GM18873 (cell line): ENCODE results near the gene VCP.

Source experiments
- ATAC-seq: cut with Tn5 transposase; IDR thresholded peaks from one replicate; pipeline ENCODE4 v1.9.1; 2021; ENCODE audit warnings: mild to moderate bottlenecking, moderate library complexity, moderate number of reproducible peaks; ENCODE audit not compliant: unreplicated experiment, low FRiP score

The VCP gene

DNA sequence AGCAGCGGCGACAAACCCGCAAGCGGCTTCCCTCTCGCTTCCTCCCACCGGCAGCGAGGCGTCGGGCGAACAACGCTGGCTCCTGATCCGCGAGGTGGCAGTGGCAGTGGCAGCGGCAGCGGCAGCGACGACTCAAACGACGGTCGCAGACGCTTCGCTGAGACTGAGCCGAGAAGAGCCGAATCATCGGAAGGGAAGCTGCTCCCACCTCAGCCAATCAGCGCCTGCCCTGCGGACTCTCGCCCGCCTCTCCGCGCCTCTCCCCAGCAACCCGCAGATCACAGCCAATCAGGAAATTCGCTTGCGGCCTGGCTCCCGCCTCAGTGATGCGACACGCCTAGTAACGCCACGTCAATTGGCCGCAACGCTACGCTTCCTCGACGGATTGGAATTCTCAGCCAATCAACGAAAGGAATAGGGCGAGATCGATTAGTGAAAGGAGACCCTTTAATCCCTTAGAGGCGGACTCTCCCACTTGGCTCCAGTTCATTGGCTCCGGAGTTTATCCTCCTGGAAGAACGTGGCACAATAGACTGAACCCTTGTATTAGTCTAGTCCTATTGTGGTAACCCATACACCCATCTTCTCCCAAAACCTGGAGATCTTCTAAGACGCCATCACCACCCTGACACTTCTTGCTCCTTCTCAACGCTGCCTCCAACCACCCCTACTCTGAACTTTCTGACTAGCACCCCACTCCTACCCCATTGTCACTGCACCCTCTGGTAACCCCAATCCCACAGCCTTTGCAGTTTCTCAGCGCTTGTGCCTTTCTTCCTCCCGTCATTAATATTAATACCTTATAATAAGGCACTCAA lies at the start of gene VCP:
VCP (minus strand) TSS at position 165 of the 818 bp plus-strand sequence. CDS start 272 bp downstream, outside the sequence.
- ATAC-seq = peak; percentile 91

DNA sequence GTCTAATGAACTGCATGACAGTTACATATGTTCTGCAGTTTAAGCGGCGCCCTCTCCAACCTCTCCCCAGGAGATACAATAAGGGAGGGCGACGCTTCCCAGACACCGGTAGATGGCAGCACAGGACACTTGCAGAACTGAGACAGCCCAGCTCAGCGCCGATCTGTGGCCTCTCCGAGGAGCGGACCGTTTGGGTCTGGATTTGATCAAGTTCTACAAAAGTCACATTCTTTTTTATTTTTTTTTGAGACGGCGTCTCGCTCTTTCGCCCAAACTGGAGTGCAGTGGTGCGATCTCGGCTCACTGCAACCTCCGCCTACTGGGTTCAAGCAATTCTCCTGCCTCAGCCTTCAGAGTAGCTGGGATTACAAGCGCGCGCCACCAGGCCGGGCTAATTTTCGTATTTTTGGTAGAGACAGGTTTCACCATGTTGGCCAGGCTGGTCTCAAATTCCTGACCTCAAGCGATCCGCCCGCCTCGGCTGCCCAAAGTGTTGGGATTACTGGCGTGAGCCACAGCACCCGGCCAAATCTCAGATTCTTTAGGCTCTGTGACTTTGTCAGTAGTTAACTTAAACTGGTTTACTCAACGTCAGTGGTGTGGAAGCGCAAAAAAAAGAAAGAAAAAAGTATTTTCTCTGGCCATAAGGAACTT lies 44.6 kb upstream of the VCP start:
- peak; percentile 36 for ATAC-seq

DNA sequence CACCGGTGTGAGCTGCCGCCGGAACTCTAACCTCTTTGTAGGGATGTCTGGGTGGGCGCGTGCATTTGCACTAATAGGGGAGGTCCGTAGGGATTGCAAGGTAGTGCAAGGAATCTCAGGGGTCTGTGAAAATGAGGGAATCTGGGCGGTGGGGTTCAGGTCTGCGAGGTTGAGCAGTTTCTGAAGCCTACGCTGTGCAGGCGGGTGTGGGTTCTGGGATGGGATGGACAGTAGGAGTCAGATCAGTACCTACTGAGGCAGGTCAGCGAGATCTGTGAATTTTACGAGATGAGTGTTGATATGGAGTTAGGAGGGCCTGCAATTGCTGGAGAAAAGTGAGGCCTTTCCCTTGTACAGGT lies 44.1 kb upstream of the VCP start:
- ATAC-seq = peak; percentile 7

DNA sequence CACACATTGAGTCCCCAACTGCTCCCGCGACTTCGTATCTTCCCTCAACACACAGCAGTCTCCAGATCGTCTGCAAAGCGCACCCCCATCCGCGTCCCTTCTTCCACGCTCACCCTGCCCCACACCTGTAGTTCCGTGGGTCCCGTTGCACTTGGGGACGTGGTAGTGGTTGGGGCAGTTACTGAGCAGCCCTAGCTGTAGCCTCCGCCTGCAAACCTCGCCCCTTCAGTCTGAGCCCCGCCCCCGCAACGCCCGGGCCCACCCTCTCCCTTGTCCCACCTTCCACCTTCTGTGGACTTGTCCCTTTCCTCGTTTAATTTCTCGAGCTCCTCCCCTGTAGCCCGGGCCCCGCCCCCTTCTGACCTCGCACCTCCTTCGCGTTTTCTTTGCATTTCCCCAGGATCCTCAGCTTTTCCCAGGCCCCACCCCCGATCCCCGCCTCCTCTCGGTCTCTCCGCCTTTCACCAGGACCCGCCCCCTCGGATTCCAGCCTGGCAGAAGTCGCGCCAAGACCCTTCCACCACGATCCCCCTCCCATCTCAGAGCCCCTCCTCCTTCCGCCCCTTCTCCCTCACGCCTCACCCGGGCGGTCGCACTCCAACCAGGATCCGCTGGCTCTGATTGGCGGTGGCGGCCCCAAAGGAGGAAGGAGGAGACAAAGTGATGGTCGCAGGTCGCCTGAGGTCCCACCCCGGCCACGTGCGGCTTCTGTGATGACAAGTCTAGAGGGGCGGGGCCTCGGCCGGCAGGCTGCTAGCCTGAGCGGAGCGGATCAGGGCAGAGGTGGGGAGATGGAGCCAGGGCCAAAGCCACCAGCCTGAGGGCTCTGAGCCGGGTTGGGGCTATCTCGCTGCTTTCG lies 43.5 kb upstream of the VCP start, which contains the start of gene ATOSB:
ATOSB (minus strand) TSS at position 183 of the 859 bp plus-strand sequence. CDS start 7,588 bp downstream, outside the sequence.
- ATAC-seq = peak; percentile 47

DNA sequence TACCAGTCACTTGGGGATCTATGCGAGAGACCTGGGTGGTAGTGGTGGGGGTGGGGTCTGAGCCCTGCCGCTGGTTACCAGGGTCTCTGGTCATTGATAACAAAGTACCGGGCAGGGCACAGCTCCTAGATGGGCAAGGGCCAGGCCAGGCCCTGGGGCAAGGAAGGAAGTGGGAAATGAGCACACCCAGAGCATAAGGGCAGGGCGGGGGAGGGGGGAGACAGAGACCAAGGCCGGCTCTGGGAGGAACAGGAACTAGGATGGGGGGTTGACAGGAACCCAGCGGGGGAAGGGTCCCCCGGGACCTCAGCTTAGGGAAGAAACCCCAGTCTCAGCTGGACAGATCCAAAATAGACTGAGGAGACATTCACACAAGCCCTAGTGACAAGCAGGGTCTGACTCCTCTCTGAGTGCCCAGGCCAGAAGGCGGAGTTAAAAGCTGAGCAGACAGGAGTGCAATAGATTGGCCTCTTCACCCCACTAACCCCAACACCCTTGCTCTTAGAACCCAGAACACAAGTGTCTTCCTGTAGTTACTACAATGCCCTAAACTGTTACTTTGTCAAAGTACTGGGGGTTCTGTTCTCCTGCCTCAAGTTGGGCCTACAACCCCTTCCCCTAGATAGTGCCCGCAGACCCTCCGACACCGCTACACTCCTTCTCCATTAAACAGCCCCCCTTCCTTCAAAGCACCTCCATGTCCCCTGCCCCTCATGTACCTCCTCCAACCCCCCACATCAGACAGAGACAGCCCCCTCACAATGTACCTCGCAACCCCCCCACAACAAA lies 42.6 kb upstream of the VCP start:
- ATAC-seq = no peak

DNA sequence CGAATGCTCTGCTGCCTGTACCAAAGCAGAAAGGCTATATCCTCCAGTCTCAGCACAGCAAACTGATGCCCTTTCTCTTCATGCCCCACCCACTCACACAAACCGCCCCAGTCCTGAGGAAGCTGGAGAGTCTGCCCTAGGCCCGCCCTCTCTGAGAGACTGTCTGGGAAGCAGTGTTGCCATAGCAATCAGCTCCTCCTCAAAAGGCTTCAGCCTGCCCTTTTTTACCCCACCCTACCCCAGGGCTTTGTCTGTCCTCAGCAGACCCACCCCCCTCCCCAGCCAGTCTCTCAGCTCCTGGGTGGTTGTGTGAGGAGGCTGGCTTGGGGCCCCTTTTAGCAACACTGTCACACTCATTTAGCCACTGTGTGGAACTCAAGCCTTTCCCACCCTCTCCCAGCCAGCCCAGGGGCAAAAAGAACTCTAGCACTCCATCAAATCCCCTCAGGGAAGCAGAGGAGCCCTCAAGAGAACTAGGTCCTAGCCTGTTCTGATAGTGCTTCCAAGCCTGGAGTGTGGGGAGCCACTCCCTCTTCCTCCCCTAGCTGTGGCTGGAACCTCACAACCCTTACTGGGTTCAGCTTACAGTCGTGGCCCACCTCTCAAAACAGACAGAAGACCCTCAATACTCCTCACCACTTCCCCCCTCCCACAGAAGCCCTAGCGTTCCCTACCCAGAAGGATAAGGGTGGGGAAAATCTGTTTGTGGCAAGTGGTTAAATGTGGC lies 41.9 kb upstream of the VCP start:
- ATAC-seq = no peak

DNA sequence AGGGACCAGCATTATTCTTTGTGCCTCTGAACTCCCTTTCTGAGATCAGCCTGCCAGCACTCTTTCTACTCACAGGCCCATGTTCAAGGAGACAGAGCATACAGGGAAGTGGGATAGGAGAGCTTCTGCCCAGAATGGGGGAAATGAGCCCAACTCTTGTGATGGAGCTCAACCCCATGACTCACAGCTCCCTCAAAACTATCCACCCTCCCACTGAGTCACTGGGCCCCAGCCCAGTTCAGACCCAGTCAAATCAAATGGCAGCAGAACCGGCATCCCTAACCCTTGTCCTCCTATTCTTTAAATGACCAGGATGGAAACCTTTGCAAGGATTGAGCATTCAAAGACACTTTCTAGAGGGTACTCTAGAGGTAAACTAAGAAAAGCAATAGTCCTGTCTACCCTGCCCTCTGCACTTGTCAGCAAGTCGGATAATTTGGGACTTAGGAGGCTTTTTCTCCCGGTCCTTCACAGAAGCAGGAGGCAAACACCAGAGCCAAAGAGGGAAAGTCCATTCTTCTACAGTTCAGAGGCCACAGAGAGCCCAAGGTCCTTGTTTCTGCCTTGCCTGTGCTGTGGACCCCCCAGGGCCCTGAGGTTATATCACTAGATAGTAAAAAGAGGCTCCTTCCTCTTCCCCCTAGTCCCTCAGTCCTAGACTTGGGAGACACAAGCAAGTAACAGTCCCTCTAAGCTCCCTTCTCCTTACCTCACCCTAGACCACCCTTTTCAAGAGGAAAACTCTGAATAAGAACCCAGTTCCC lies 40.0 kb upstream of the VCP start:
- no peak for ATAC-seq

DNA sequence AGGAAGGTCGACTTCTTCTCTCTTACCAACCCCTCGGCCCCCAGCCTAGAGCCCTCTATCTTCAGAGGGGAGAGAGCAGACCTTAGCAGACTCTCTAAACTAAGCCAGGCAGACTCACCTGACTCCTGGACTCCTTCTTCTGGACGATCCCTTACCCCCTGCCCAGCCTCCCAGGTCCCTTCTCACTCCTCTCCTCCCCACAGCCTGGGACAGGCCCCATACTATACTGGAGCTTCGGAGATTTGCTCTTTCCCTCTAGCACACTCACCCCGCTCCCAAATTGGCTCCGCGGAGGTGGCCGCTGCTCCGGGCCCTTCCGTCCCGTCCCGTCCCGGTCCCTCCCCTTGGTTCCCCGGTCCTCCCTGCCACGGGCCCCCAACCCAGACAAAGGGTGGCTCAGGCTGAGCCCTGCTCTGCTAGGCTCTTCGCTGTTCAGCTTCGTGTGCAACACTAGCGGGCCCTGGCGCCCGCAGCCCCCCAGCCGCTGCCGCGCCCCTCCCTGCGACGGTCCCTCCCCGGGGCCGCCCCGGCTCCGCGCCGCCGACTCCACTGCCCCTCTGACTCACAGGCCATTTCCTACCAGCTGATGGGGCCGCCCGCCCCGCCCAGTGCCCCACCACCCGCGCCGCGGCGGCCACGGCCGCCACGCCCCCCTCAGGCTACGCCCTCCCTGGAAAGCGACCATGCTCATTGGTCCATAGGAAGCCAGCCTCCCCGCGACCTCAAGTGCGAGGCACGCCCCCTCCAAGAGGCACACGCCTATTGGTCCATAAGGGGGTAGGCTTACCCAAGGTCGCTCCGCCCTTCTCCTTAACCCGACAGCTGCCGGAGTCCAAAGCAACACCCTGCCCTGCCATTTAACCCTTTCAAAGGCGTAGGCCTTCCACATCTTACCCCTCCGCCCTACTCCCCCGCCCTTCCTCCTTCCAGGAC lies 38.8 kb upstream of the VCP start:
- peak; percentile 68 for ATAC-seq

DNA sequence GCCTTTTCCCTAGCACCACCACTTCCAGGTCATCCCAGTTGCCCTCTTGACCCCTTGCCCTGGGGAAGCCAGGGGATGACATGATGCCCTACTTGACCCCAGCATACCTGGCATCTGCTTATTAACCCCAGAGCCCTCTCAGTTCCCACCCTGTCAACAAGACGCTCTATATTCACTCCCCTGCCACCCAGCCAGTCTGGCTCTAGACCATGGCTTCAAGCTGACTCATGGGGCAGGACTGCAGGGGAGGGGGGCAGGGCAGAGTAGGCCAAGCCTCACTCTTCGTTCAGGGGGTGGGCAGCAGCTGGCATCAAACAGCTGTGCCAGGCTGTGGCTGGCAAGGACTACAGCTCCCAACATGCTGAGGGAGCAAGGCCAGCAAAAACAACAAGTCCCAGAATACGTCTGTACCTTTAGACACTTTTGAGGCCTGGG lies 37.9 kb upstream of the VCP start:
- ATAC-seq = no peak

DNA sequence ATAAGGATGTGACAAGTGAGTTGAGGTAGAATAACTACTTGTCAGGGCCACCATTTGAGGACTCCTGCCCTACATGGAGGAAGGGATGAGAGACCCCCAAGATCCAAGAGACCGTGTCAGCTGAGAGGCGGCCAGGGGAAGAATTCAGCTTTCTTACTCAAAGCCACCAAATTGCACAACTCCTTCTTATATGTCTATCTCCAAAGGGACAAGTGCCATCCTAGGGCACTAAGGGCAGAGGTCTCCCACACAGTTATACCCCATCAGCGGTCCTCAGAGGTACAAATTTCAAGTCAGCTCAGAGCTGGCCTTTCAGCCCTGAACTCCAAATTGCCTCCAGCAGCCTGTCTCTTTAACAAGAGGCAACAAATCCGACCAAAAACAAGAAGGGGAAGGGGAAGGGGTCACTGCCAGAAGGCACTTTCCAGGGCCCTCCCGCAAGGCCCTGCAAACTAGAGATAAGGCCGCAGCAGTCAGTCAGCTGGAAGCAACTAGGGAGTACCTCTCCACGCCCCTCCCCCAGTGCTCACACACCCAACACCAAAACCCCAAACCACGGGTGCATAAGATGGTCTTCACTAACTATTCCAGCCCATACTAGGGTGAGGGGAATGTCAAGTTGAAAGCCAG lies 36.6 kb upstream of the VCP start:
- no peak for ATAC-seq

DNA sequence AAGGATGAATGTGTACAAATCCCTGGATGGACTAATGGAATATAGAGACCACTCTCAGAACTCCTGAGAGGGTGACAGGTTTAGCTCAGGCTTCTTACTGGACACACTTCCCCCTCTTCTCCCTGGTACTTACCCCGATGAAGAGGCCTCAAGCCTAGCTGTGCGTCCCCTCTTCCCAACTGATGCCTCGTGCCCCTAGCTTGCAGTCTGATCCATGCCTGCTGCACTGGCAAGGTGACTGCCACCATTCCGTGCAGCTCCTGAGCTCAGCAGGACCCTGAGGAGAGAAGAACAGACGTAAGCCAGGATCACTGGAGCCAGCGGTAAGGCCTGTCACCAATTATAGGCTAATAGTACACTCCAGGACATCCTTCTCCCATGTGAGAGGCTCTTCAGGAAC lies 36.0 kb upstream of the VCP start:
- no peak for ATAC-seq

DNA sequence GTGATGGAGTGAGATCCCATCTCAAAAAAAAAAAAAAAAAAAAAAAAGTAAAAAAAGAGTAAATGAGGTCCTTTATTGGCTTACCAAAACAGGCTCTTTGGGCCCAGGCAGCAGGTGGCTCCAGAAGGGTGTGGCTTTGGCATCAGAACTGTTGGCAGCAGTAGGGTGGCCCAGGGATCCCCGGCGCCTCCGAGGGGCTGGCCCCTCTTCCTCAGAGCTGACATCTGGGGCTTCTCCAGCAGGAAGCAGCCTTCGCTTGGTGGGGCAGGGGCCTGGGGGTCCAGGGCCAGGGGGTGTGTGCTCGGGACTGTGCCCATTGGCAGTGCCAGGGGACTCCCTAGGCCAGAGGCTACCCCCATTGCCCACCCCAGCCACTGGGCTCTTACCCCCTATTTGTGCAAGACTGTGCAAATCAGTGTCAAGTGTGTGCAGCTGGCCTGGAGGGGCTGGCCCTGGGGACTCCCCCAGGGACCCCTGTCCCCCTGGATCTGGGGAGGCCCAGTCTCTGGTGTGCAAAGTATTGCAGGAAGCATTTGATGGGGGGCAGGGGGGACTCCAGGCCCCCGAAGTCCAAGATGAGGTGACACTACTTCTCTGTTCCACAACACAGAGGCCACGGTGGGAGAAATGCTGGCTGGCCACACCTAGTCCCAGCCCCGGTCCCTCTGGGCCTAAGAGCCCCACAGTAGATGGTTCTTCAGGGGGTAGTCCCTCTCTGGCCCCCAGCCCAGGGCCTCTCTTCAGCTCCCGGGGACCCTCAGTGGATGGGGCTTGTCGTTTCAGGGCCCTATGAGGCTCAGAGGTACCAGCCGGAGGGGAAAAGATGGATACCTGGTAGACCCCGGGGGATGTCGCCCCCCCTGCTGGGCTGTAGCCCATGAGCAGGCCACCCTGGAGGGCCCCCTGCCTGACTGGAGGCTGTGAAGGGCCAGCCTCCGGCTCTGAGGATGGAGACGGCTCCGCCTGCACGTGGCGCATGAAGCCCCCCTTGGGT lies 35.2 kb upstream of the VCP start:
- ATAC-seq = no peak

DNA sequence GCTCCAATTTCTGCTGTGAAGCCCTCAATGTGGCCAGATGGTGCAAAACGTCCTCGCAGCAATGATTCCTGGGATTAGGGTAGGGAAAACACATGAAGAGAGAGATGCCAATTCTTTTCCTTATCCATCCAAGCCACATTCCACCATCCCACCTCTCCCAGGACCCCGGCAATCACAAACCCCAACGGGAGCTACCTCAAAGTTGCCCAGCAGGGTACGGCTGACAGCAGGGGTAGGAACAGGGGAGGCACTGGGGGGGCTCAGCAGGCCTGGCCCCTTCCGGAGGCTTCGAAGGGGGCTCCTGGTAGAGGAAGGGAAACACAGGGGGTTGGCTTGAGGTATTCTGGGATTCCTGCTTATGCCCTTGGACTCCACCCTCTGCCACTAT lies 33.9 kb upstream of the VCP start:
- ATAC-seq = no peak

DNA sequence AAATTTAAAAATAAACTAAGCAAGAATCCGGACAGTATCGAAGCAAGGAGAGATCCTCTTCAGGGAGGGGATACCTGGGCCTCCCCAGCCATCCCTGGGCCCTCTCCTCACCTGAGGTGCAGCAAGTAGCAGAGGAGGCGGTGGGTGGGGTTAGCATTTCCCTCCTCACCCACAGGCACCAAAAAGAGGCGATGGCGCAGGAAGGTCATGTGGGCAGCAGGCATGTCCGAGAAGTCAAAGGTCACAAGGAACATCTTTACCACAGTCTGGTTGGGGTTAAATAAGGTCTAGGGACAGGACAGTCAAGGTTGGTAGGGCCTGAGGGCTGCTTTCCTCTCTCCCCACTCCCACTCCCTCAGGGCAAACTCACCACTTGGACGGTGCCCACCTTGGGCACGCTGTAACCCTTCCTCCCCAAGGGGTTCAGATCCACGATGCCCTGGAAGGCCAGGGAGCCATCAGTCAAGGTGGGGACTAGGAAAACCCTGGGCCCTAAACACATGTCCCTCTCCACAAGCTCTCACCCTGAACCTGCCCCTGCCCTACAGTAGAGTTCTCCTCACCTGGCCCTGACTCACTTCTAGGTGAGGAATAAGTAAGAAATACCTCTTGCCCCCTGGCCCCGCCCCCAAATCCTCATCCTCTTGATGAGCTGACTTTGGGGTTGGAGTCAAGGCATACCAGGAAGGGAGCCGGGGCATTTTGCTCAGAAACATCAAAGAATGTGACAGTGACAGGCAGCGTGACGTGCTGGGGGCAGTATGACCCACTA lies 33.3 kb upstream of the VCP start:
- ATAC-seq = no peak

DNA sequence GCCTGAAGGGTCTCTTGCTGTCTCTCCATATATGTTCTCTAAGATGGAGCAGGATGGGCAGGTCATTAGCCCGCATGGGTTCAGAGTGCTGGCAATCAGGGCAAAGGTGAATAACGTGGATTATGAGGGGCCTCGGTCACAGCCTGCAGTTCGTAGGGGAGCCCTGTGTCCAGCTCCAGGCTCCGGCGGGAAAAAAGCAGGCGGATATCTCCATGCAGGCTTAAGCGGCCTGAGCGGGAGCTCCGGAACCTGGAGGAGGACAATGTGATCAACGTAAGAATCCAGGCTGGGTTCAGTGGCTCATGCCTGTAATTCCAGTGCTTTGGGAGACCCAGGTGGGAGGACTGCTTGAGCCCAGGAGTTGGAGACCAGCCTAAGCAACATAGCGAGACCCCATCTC lies 32.7 kb upstream of the VCP start:
- ATAC-seq = no peak
